MM.1S (cell line): ENCODE data around the gene WDR64.

Source experiments
- DNase-seq: peaks from one replicate; pipeline ENCODE4 v3.0.0-alpha.2; 2015
- H2AFZ ChIP-seq: fragments of 300-600 bp; sonication (generic); 2 replicates; pipeline ENCODE4 v1.6.0; 2016; ENCODE audit warnings: antibody characterized with exemption, low read length
- H3F3A ChIP-seq: fragments of 300-600 bp; sonication (generic); 2 replicates; pipeline ENCODE4 v1.6.1; 2016; ENCODE audit warnings: mild to moderate bottlenecking, antibody characterized with exemption, low read length, moderate library complexity, mixed read lengths; ENCODE audit not compliant: insufficient read depth
- H3K27ac ChIP-seq: fragments of 300-600 bp; sonication (generic); 2 replicates; pipeline ENCODE4 v1.5.1; 2016; ENCODE audit warnings: mild to moderate bottlenecking, low read length
- H3K27me3 ChIP-seq: fragments of 300-600 bp; sonication (generic); replicated peaks from 2 replicates; pipeline ENCODE4 v1.6.0; 2016; ENCODE audit warnings: low read length; ENCODE audit not compliant: insufficient read depth
- H3K36me3 ChIP-seq: fragments of 300-600 bp; sonication (generic); replicated peaks from 2 replicates; pipeline ENCODE4 v1.6.1; 2016; ENCODE audit warnings: mild to moderate bottlenecking, low read length, mixed read lengths; ENCODE audit not compliant: insufficient read depth
- H3K4me1 ChIP-seq: fragments of 300-600 bp; sonication (generic); 2 replicates; pipeline ENCODE4 v1.6.1; 2016; ENCODE audit warnings: low read length, mixed read lengths
- H3K4me2 ChIP-seq: fragments of 300-600 bp; sonication (generic); 2 replicates; pipeline ENCODE4 v1.6.0; 2016; ENCODE audit warnings: low read depth, low read length
- H3K4me3 ChIP-seq: fragments of 300-600 bp; sonication (generic); 2 replicates; pipeline ENCODE4 v1.5.1; 2016; ENCODE audit warnings: low read length, mixed read lengths
- H3K79me2 ChIP-seq: fragments of 300-600 bp; sonication (generic); 2 replicates; pipeline ENCODE4 v1.6.1; 2016; ENCODE audit warnings: mixed run types, low read length, mixed read lengths
- H3K9ac ChIP-seq: fragments of 300-600 bp; sonication (generic); 2 replicates; pipeline ENCODE4 v1.6.1; 2016; ENCODE audit warnings: low read length, mixed read lengths
- H3K9me2 ChIP-seq: fragments of 300-600 bp; sonication (generic); replicated peaks from 2 replicates; pipeline ENCODE4 v1.6.1; 2016; ENCODE audit warnings: mild to moderate bottlenecking, low read length, mixed read lengths; ENCODE audit not compliant: insufficient read depth
- H3K9me3 ChIP-seq: fragments of 300-600 bp; sonication (generic); replicated peaks from 2 replicates; pipeline ENCODE4 v1.6.1; 2016; ENCODE audit warnings: mild to moderate bottlenecking, low read length, mixed read lengths; ENCODE audit not compliant: insufficient read depth
- H4K20me1 ChIP-seq: fragments of 300-600 bp; sonication (generic); 2 replicates; pipeline ENCODE4 v1.6.1; 2016; ENCODE audit warnings: mild to moderate bottlenecking, low read length, moderate library complexity, mixed read lengths; ENCODE audit not compliant: insufficient read depth
- EZH2 ChIP-seq: fragments of 300-600 bp; sonication (generic); optimal IDR thresholded peaks from 2 replicates; pipeline ENCODE3; 2017; ENCODE audit warnings: low read depth, mild to moderate bottlenecking, antibody characterized with exemption, low read length, mixed read lengths
- EZH2phosphoT487 ChIP-seq: fragments of 300-600 bp; sonication (generic); IDR thresholded peaks from 2 replicates; pipeline ENCODE4 v1.6.1; 2018; ENCODE audit warnings: antibody characterized with exemption, low read length
- TF ChIP-seq, protein P1 (sequence below): fragments of 300-600 bp; sonication (generic); IDR thresholded peaks from 2 replicates; pipeline ENCODE4 v1.5.1; 2016; ENCODE audit warnings: antibody characterized with exemption, low read length, mixed read lengths

WDR64 gene

DNA sequence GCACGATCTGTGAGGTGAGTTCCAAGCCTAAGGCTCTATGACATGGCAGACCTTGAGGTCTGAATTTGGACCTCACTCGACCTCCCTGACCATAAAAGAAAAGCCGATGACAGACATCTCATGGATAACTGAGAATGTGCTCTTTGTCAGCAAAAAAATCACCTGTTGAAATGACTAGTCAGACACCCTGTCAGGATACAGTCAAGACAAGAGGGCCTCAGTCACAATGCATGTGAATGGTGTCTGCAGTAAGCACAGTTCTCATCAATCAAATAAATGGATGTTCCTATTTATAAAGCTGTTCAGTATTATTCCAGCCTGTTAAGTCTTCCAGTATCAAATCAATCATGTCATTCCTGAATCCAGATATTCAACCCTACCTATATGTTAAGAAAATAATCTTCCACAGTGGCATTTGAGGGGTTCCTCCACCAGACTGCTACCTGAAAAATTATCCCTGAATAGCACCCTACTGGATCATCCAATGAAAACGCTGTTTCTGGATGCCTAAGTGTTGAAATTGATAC lies 167.3 kb downstream of the WDR64 start:
- H3K36me3 ChIP-seq, result no peaks in the 10 kb centered on the region
- TF ChIP-seq, protein P1, sequence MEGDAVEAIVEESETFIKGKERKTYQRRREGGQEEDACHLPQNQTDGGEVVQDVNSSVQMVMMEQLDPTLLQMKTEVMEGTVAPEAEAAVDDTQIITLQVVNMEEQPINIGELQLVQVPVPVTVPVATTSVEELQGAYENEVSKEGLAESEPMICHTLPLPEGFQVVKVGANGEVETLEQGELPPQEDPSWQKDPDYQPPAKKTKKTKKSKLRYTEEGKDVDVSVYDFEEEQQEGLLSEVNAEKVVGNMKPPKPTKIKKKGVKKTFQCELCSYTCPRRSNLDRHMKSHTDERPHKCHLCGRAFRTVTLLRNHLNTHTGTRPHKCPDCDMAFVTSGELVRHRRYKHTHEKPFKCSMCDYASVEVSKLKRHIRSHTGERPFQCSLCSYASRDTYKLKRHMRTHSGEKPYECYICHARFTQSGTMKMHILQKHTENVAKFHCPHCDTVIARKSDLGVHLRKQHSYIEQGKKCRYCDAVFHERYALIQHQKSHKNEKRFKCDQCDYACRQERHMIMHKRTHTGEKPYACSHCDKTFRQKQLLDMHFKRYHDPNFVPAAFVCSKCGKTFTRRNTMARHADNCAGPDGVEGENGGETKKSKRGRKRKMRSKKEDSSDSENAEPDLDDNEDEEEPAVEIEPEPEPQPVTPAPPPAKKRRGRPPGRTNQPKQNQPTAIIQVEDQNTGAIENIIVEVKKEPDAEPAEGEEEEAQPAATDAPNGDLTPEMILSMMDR, result no peak
- no peak for TF ChIP-seq EZH2phosphoT487
- TF ChIP-seq EZH2, result no peak
- H3K4me2 ChIP-seq, result no peak overlapping the region
- H3F3A ChIP-seq, result no peaks in the 10 kb centered on the region
- no peak overlapping the region for H3K27ac ChIP-seq
- H3K9me3 ChIP-seq, result no peaks in the 10 kb centered on the region
- no peaks in the 10 kb centered on the region for H3K9me2 ChIP-seq
- no peaks in the 10 kb centered on the region for H4K20me1 ChIP-seq
- no peak overlapping the region for H2AFZ ChIP-seq
- no peak for DNase-seq
- no peak overlapping the region for H3K4me3 ChIP-seq
- H3K4me1 ChIP-seq, result no peaks in the 10 kb centered on the region
- no peaks in the 10 kb centered on the region for H3K79me2 ChIP-seq
- H3K9ac ChIP-seq, result no peak overlapping the region
- H3K27me3 ChIP-seq, result no peaks in the 10 kb centered on the region

- H2AFZ ChIP-seq, result no peak overlapping the region
- no peak for DNase-seq
These were observed 169.3 kb downstream of the WDR64 start for GRCh38 chr1:241821363-241821762.

GRCh38 chr1:241822846-241823245 lies 170.8 kb downstream of the WDR64 start:
- H3K27me3 ChIP-seq, result no peaks in the 10 kb centered on the region
- no peak overlapping the region for H3K4me2 ChIP-seq
- no peak overlapping the region for H3K27ac ChIP-seq
- no peaks in the 10 kb centered on the region for H3K79me2 ChIP-seq
- H3K9me3 ChIP-seq, result no peaks in the 10 kb centered on the region
- H3K9ac ChIP-seq, result no peak overlapping the region
- no peaks in the 10 kb centered on the region for H3K4me1 ChIP-seq
- no peak overlapping the region for H2AFZ ChIP-seq
- TF ChIP-seq EZH2phosphoT487 (no peak), EZH2 (no peak)
- TF ChIP-seq, protein P1, result no peak
- no peaks in the 10 kb centered on the region for H3F3A ChIP-seq
- H3K9me2 ChIP-seq, result no peaks in the 10 kb centered on the region
- no peaks in the 10 kb centered on the region for H4K20me1 ChIP-seq
- no peak for DNase-seq
- no peak overlapping the region for H3K4me3 ChIP-seq
- H3K36me3 ChIP-seq, result no peaks in the 10 kb centered on the region

More at GRCh38 chr1:241821363-241821762, 169.3 kb downstream of the WDR64 start:
- H3K9ac ChIP-seq, result no peak overlapping the region
- no peaks in the 10 kb centered on the region for H3F3A ChIP-seq
- no peaks in the 10 kb centered on the region for H3K4me1 ChIP-seq
- no peak overlapping the region for H3K4me2 ChIP-seq
- H3K9me2 ChIP-seq, result no peaks in the 10 kb centered on the region
- H3K4me3 ChIP-seq, result no peak overlapping the region
- H3K79me2 ChIP-seq, result no peaks in the 10 kb centered on the region
- TF ChIP-seq EZH2phosphoT487, result no peak
- no peaks in the 10 kb centered on the region for H4K20me1 ChIP-seq
- no peaks in the 10 kb centered on the region for H3K27me3 ChIP-seq
- H3K9me3 ChIP-seq, result no peaks in the 10 kb centered on the region
- no peaks in the 10 kb centered on the region for H3K36me3 ChIP-seq
- H3K27ac ChIP-seq, result no peak overlapping the region

- H3K4me2 ChIP-seq, result no peak overlapping the region
- H3F3A ChIP-seq, result no peaks in the 10 kb centered on the region
- H3K27ac ChIP-seq, result no peak overlapping the region
- H3K9me2 ChIP-seq, result no peaks in the 10 kb centered on the region
- H4K20me1 ChIP-seq, result no peaks in the 10 kb centered on the region
- TF ChIP-seq EZH2phosphoT487 (no peak), EZH2 (no peak)
- TF ChIP-seq, protein P1, result no peak
- no peaks in the 10 kb centered on the region for H3K79me2 ChIP-seq
- H3K9ac ChIP-seq, result no peak overlapping the region
- H2AFZ ChIP-seq, result no peak overlapping the region
- no peak overlapping the region for H3K4me3 ChIP-seq
- no peak for DNase-seq
- no peaks in the 10 kb centered on the region for H3K36me3 ChIP-seq
- H3K27me3 ChIP-seq, result no peaks in the 10 kb centered on the region
- H3K9me3 ChIP-seq, result no peaks in the 10 kb centered on the region
- H3K4me1 ChIP-seq, result no peaks in the 10 kb centered on the region
These were observed 171.8 kb downstream of the WDR64 start for GRCh38 chr1:241823925-241824324.
